22Rv1 (cell line): Measurements from ENCODE around the gene TBC1D1.

Experiments
- H3K27ac ChIP-seq: fragments of 450-650 bp; 2 replicates; pipeline ENCODE4 v1.5.1; 2017
- CTCF ChIP-seq: fragments of 450-650 bp; IDR thresholded peaks from 2 replicates; pipeline ENCODE4 v1.5.1; 2017; ENCODE audit warnings: mild to moderate bottlenecking
- ZFX ChIP-seq: fragments of 450-650 bp; IDR thresholded peaks from 2 replicates; pipeline ENCODE4 v1.6.1; 2017; ENCODE audit warnings: antibody characterized with exemption, borderline replicate concordance

TBC1D1 gene

GRCh38 chr4:38082424-38083385 is 191.8 kb downstream of the TBC1D1 start:
- TF ChIP-seq CTCF (no peak), ZFX (no peak)
- no peak overlapping the region for H3K27ac ChIP-seq

- TF ChIP-seq CTCF (no peak), ZFX (no peak)
- no peak overlapping the region for H3K27ac ChIP-seq
Observed at GRCh38 chr4:38084877-38085711, 194.2 kb downstream of the TBC1D1 start.

GRCh38 chr4:38085751-38086150 is 194.9 kb downstream of the TBC1D1 start:
- TF ChIP-seq CTCF = no peak
- no peak for TF ChIP-seq ZFX
- no peak overlapping the region for H3K27ac ChIP-seq

GRCh38 chr4:38086151-38086848 is 195.4 kb downstream of the TBC1D1 start:
- no peak for TF ChIP-seq ZFX
- no peak for TF ChIP-seq CTCF
- H3K27ac ChIP-seq = no peak overlapping the region

- no peak overlapping the region for H3K27ac ChIP-seq
- TF ChIP-seq CTCF (no peak), ZFX (no peak)
Observed at GRCh38 chr4:38086849-38087226, 196.0 kb downstream of the TBC1D1 start.

GRCh38 chr4:38088321-38088720 is 197.4 kb downstream of the TBC1D1 start:
- no peak overlapping the region for H3K27ac ChIP-seq
- TF ChIP-seq ZFX = no peak
- no peak for TF ChIP-seq CTCF
